Endothelial cell of umbilical vein (primary cell): ENCODE results near the gene SLC25A18.

Experiments used
- CTCF ChIP-seq, 2 donors: IDR thresholded peaks; 1 replicate in 1 of 2; 2 replicates in 1 of 2; pipeline ENCODE4 v1.5.1; 2011; ENCODE audit warnings: low read length in 2 of 2, mild to moderate bottlenecking in 2 of 2, moderate library complexity in 2 of 2, control low read depth in 1 of 2, inconsistent platforms in 1 of 2, low read depth in 1 of 2; ENCODE audit not compliant: insufficient read depth in 1 of 2; ENCODE audit errors: extremely low read depth in 1 of 2
- EZH2 ChIP-seq: IDR thresholded peaks from 2 replicates; pipeline ENCODE4 v1.6.1; 2012; ENCODE audit warnings: borderline replicate concordance, low read depth, mild to moderate bottlenecking, moderate library complexity, low read length, inconsistent platforms; ENCODE audit not compliant: severe bottlenecking
- FOS ChIP-seq: IDR thresholded peaks from 2 replicates; pipeline ENCODE4 v1.6.1; 2011; ENCODE audit warnings: mild to moderate bottlenecking, low read length, moderate library complexity, borderline replicate concordance; ENCODE audit not compliant: insufficient read depth
- JUN ChIP-seq: IDR thresholded peaks from 2 replicates; pipeline ENCODE4 v1.6.1; 2011; ENCODE audit warnings: borderline replicate concordance, low read depth; ENCODE audit not compliant: insufficient read length, insufficient read depth
- MYC ChIP-seq: IDR thresholded peaks from one replicate; pipeline ENCODE4 v1.6.1; 2011; ENCODE audit warnings: mild to moderate bottlenecking, low read depth, low read length
- POLR2A ChIP-seq: IDR thresholded peaks from 2 replicates; pipeline ENCODE4 v1.6.1; 2012; ENCODE audit warnings: low read depth, mild to moderate bottlenecking, control low read depth, low read length
- POLR2AphosphoS5 ChIP-seq: IDR thresholded peaks from 2 replicates; pipeline ENCODE4 v1.6.1; 2012; ENCODE audit warnings: low read depth, mild to moderate bottlenecking, control low read depth, low read length, moderate library complexity; ENCODE audit not compliant: insufficient read depth

GRCh38 chr22:17596226-17596625 is 32.9 kb downstream of the SLC25A18 start:
- TF ChIP-seq CTCF (IDR thresholded peaks at IDR 0.05; ENCODE audit: extremely low read depth in 1 of 2, insufficient read depth in 1 of 2, low read depth in 1 of 2, low read length in 2 of 2) (no peak), POLR2AphosphoS5 (no peak), POLR2A (no peak), MYC (no peak), EZH2 (no peak), JUN (no peak), FOS (no peak)
